Transverse colon (tissue), 4 donors: Measurements from ENCODE around the gene TMBIM4.

Experiments used
- EP300 ChIP-seq: sonication (generic); formaldehyde crosslinking; IDR thresholded peaks from one replicate; pipeline ENCODE4 v1.6.1; 2017; ENCODE audit warnings: antibody characterized with exemption, low read depth
- POLR2A ChIP-seq: fragments of 450-650 bp; IDR thresholded peaks from one replicate; pipeline ENCODE4 v1.6.1; 2016; ENCODE audit warnings: antibody characterized with exemption, mild to moderate bottlenecking, moderate library complexity
- POLR2AphosphoS5 ChIP-seq, 3 donors: sonication (generic); formaldehyde crosslinking; IDR thresholded peaks; one replicate each; pipeline ENCODE4 v1.6.1; 2016; ENCODE audit warnings: antibody characterized with exemption in 3 of 3
- TF ChIP-seq, protein P1 (sequence below), 5 experiments: fragments of 200-600 bp in 3 of 5; fragments of 450-650 bp in 2 of 5; sonication (generic) in 3 of 5; IDR thresholded peaks; 1 replicate in 2 of 5; 2 replicates in 3 of 5; pipeline ENCODE4 v1.5.1; 2016 to 2017; ENCODE audit warnings: antibody characterized with exemption in 5 of 5, inconsistent platforms in 3 of 5, mild to moderate bottlenecking in 2 of 5, moderate library complexity in 1 of 5

DNA sequence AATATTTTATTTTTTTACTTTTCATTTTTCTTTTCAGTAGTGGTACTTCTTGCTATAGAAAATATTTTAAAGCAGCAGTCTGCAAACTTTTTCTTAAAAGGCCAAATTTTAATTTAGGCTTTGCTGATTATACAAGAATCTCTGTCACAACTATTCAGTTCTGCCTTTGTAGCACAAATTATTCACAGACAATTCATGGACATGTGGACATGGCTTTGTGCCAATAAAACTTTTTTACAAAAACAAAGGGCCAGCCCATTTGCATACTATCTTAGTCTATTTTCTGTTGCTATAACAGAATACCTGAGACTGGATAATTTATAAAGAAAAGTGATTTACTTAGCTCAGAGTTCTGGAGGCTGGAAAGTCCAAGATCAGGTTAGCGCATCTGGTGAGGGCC, 56.3 kb downstream of the TMBIM4 start:
- TF ChIP-seq, protein P1, sequence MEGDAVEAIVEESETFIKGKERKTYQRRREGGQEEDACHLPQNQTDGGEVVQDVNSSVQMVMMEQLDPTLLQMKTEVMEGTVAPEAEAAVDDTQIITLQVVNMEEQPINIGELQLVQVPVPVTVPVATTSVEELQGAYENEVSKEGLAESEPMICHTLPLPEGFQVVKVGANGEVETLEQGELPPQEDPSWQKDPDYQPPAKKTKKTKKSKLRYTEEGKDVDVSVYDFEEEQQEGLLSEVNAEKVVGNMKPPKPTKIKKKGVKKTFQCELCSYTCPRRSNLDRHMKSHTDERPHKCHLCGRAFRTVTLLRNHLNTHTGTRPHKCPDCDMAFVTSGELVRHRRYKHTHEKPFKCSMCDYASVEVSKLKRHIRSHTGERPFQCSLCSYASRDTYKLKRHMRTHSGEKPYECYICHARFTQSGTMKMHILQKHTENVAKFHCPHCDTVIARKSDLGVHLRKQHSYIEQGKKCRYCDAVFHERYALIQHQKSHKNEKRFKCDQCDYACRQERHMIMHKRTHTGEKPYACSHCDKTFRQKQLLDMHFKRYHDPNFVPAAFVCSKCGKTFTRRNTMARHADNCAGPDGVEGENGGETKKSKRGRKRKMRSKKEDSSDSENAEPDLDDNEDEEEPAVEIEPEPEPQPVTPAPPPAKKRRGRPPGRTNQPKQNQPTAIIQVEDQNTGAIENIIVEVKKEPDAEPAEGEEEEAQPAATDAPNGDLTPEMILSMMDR (IDR thresholded peaks at IDR 0.05), result no peak
- no peak for TF ChIP-seq POLR2AphosphoS5 (IDR thresholded peaks at IDR 0.05)
- no peak for TF ChIP-seq POLR2A
- TF ChIP-seq EP300, result no peak
